HepG2 (cell line): ENCODE results near the gene CAD. TPM values are rescaled to one million over a fixed set of nuclear protein-coding genes. Genes with fewer than 3 reads are reported as not detected.

ENCODE experiments used
- ELF4 ChIP-seq: sonication (generic); formaldehyde crosslinking; IDR thresholded peaks from 2 replicates; pipeline ENCODE4 v1.5.0; 2020; ENCODE audit warnings: missing genetic modification reagents, mild to moderate bottlenecking, moderate library complexity, borderline replicate concordance
- FLYWCH1 ChIP-seq: sonication (generic); formaldehyde crosslinking; IDR thresholded peaks from 2 replicates; pipeline ENCODE4 v1.8.1; 2023; ENCODE audit warnings: mild to moderate bottlenecking, missing genetic modification reagents
- FOXP1 ChIP-seq, 2 experiments: fragments of 450-650 bp in 1 of 2; IDR thresholded peaks; 2 replicates each; pipeline ENCODE4 v1.6.1; 2017 to 2018; ENCODE audit warnings: antibody characterized with exemption in 1 of 2
- GTF2F1 ChIP-seq: fragments of 150-350 bp; IDR thresholded peaks from 2 replicates; pipeline ENCODE4 v1.6.1; 2014; ENCODE audit warnings: low read length
- NRL ChIP-seq: sonication (generic); formaldehyde crosslinking; IDR thresholded peaks from 2 replicates; pipeline ENCODE4 v1.5.0; 2020; ENCODE audit warnings: missing genetic modification reagents, mild to moderate bottlenecking, moderate library complexity, borderline replicate concordance
- PHF20 ChIP-seq: sonication (generic); formaldehyde crosslinking; IDR thresholded peaks from 2 replicates; pipeline ENCODE4 v1.5.0; 2020; ENCODE audit warnings: mild to moderate bottlenecking, missing genetic modification reagents
- ZEB1 ChIP-seq: IDR thresholded peaks from 2 replicates; pipeline ENCODE4 v1.6.1; 2012; ENCODE audit warnings: mild to moderate bottlenecking, low read depth, inconsistent platforms; ENCODE audit not compliant: insufficient replicate concordance
- ZNF605 ChIP-seq: sonication (generic); formaldehyde crosslinking; IDR thresholded peaks from 2 replicates; pipeline ENCODE4 v1.8.0; 2022; ENCODE audit warnings: mild to moderate bottlenecking, missing genetic modification reagents
- ZNF615 ChIP-seq: sonication (generic); formaldehyde crosslinking; IDR thresholded peaks from 2 replicates; pipeline ENCODE4 v1.5.0; 2020; ENCODE audit warnings: mild to moderate bottlenecking, missing genetic modification reagents, borderline replicate concordance
- polyA plus RNA-seq, 8 experiments: library from polyadenylated mRNA; depleted of rRNA in 3 of 8; stranded (reverse) in 7 of 8; unstranded in 1 of 8; fragments of >200 nt; fragmentation: Illumina TruSeq in 4 of 8; extraction: Trizol in 4 of 8; gene quantifications; 2 replicates each; pipeline versions ENCODE4 v1.2.1 to v1.2.3, GENCODE V29; 2011 to 2016; ENCODE audit warnings: low read depth in 4 of 8, missing spikeins in 1 of 8, mixed read lengths in 1 of 8; ENCODE audit not compliant: insufficient read depth in 1 of 8
- total RNA-seq, 5 experiments: library from RNA; depleted of rRNA; stranded (reverse); fragments of >200 nt; fragmentation: Illumina TruSeq; extraction: Trizol; gene quantifications; 2 replicates each; pipeline ENCODE4 v1.2.3, GENCODE V29; 2016; ENCODE audit warnings: low read depth in 1 of 5
- TF ChIP-seq, protein P1 (sequence below): fragments of 450-650 bp; IDR thresholded peaks from 2 replicates; pipeline ENCODE4 v1.6.1; 2017
- TF ChIP-seq, protein P2 (sequence below): IDR thresholded peaks from 2 replicates; pipeline ENCODE4 v1.6.1; 2016; ENCODE audit warnings: mild to moderate bottlenecking
- TF ChIP-seq, protein P3 (sequence below): IDR thresholded peaks from 2 replicates; pipeline ENCODE4 v1.6.1; 2012; ENCODE audit warnings: low read length, improper control_type of control experiment
- TF ChIP-seq, protein P4 (sequence below): sonication (generic); formaldehyde crosslinking; IDR thresholded peaks from 2 replicates; pipeline ENCODE4 v1.5.1; 2020; ENCODE audit warnings: missing genetic modification reagents, mild to moderate bottlenecking, borderline replicate concordance
- TF ChIP-seq, protein P5 (sequence below): sonication (generic); formaldehyde crosslinking; IDR thresholded peaks from 2 replicates; pipeline ENCODE4 v1.8.0; 2022; ENCODE audit warnings: mild to moderate bottlenecking, missing genetic modification reagents
- TF ChIP-seq, protein P6 (sequence below): sonication (generic); formaldehyde crosslinking; IDR thresholded peaks from 2 replicates; pipeline ENCODE4 v1.4.0; 2020; ENCODE audit warnings: missing genetic modification reagents

Gene CAD
- total and polyA plus RNA-seq, 2 of the 13 experiments (the other 11 are each of a cell fraction or from before 2014, with no cell fraction given) = 21.7 to 37.0 TPM

DNA sequence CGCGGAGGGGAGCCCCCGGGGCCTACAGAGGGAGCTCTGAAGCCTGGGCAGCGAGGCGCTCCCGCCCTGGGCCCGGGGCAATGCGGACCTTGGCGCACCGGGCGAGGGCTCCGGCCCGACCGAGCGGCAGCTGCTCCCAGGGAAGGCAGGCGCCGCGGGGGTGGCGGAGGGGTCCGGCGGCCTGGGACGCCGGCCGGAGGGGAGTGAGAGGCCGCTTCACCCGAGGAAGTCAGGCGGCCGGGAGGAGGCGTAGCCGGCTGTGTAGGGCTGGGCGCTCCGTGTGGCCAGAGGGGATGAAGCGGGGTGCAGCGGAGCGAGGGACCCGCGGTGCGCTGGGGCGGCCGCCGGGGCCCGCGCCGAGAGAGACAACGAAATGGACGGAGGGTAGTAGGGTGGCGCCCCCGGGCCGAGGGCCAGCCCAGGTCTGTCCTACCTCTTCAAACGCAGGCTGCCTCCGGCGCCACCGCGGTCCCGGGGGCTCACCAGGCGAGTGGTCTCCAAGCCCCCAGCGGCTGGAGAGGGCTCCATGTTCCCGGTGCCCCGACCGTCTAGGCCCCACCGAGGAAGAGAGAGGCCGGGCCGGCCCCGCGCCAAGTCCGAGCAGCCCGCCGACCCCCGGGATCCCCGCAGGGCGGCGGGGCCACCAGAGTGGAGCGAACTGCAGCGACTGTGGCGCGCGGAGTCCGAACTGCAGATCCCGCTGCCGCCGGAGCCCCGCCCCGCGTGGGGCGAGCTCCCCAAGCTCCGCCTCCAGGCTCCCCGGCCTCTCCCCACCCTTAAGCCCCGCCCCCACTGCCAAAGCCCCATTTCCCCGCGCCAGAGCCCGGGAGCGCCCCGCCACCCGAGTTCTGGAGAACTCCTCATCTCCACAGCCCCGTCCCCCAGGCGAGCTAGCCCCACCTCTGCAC is 45.5 kb downstream of the CAD start, which contains the start of gene SLC30A3 (continued):
- TF ChIP-seq, protein P1, sequence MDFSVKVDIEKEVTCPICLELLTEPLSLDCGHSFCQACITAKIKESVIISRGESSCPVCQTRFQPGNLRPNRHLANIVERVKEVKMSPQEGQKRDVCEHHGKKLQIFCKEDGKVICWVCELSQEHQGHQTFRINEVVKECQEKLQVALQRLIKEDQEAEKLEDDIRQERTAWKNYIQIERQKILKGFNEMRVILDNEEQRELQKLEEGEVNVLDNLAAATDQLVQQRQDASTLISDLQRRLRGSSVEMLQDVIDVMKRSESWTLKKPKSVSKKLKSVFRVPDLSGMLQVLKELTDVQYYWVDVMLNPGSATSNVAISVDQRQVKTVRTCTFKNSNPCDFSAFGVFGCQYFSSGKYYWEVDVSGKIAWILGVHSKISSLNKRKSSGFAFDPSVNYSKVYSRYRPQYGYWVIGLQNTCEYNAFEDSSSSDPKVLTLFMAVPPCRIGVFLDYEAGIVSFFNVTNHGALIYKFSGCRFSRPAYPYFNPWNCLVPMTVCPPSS = no peak
- TF ChIP-seq ELF4 (no peak), GTF2F1 (no peak), ZNF615 (CRISPR knock-in tag) (no peak), NRL (no peak), FLYWCH1 (CRISPR knock-in tag) (no peak), ZEB1 (no peak), ZNF605 (CRISPR knock-in tag) (no peak), PHF20 (no peak), FOXP1 (IDR thresholded peaks at IDR 0.05) (no peak), FOXP1 (CRISPR knock-in tag; IDR thresholded peaks at IDR 0.05) (no peak)
- TF ChIP-seq, protein P2, sequence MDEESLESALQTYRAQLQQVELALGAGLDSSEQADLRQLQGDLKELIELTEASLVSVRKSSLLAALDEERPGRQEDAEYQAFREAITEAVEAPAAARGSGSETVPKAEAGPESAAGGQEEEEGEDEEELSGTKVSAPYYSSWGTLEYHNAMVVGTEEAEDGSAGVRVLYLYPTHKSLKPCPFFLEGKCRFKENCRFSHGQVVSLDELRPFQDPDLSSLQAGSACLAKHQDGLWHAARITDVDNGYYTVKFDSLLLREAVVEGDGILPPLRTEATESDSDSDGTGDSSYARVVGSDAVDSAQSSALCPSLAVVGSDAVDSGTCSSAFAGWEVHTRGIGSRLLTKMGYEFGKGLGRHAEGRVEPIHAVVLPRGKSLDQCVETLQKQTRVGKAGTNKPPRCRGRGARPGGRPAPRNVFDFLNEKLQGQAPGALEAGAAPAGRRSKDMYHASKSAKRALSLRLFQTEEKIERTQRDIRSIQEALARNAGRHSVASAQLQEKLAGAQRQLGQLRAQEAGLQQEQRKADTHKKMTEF (CRISPR knock-in tag) = no peak
- TF ChIP-seq, protein P3, sequence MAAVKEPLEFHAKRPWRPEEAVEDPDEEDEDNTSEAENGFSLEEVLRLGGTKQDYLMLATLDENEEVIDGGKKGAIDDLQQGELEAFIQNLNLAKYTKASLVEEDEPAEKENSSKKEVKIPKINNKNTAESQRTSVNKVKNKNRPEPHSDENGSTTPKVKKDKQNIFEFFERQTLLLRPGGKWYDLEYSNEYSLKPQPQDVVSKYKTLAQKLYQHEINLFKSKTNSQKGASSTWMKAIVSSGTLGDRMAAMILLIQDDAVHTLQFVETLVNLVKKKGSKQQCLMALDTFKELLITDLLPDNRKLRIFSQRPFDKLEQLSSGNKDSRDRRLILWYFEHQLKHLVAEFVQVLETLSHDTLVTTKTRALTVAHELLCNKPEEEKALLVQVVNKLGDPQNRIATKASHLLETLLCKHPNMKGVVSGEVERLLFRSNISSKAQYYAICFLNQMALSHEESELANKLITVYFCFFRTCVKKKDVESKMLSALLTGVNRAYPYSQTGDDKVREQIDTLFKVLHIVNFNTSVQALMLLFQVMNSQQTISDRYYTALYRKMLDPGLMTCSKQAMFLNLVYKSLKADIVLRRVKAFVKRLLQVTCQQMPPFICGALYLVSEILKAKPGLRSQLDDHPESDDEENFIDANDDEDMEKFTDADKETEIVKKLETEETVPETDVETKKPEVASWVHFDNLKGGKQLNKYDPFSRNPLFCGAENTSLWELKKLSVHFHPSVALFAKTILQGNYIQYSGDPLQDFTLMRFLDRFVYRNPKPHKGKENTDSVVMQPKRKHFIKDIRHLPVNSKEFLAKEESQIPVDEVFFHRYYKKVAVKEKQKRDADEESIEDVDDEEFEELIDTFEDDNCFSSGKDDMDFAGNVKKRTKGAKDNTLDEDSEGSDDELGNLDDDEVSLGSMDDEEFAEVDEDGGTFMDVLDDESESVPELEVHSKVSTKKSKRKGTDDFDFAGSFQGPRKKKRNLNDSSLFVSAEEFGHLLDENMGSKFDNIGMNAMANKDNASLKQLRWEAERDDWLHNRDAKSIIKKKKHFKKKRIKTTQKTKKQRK = no peak
- TF ChIP-seq, protein P4, sequence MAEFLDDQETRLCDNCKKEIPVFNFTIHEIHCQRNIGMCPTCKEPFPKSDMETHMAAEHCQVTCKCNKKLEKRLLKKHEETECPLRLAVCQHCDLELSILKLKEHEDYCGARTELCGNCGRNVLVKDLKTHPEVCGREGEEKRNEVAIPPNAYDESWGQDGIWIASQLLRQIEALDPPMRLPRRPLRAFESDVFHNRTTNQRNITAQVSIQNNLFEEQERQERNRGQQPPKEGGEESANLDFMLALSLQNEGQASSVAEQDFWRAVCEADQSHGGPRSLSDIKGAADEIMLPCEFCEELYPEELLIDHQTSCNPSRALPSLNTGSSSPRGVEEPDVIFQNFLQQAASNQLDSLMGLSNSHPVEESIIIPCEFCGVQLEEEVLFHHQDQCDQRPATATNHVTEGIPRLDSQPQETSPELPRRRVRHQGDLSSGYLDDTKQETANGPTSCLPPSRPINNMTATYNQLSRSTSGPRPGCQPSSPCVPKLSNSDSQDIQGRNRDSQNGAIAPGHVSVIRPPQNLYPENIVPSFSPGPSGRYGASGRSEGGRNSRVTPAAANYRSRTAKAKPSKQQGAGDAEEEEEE (CRISPR knock-in tag) = no peak
- TF ChIP-seq, protein P5, sequence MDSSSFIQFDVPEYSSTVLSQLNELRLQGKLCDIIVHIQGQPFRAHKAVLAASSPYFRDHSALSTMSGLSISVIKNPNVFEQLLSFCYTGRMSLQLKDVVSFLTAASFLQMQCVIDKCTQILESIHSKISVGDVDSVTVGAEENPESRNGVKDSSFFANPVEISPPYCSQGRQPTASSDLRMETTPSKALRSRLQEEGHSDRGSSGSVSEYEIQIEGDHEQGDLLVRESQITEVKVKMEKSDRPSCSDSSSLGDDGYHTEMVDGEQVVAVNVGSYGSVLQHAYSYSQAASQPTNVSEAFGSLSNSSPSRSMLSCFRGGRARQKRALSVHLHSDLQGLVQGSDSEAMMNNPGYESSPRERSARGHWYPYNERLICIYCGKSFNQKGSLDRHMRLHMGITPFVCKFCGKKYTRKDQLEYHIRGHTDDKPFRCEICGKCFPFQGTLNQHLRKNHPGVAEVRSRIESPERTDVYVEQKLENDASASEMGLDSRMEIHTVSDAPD (CRISPR knock-in tag) = no peak
- TF ChIP-seq, protein P6, sequence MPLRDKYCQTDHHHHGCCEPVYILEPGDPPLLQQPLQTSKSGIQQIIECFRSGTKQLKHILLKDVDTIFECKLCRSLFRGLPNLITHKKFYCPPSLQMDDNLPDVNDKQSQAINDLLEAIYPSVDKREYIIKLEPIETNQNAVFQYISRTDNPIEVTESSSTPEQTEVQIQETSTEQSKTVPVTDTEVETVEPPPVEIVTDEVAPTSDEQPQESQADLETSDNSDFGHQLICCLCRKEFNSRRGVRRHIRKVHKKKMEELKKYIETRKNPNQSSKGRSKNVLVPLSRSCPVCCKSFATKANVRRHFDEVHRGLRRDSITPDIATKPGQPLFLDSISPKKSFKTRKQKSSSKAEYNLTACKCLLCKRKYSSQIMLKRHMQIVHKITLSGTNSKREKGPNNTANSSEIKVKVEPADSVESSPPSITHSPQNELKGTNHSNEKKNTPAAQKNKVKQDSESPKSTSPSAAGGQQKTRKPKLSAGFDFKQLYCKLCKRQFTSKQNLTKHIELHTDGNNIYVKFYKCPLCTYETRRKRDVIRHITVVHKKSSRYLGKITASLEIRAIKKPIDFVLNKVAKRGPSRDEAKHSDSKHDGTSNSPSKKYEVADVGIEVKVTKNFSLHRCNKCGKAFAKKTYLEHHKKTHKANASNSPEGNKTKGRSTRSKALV (CRISPR knock-in tag) = peak; percentile 92
